Measurements from ENCODE around the gene SPAG16. TPM values are rescaled to one million over a fixed set of nuclear protein-coding genes. Genes with fewer than 3 reads are reported as not detected.

The SPAG16 gene
- total RNA-seq, 1 donor: 35.2 TPM

DNA sequence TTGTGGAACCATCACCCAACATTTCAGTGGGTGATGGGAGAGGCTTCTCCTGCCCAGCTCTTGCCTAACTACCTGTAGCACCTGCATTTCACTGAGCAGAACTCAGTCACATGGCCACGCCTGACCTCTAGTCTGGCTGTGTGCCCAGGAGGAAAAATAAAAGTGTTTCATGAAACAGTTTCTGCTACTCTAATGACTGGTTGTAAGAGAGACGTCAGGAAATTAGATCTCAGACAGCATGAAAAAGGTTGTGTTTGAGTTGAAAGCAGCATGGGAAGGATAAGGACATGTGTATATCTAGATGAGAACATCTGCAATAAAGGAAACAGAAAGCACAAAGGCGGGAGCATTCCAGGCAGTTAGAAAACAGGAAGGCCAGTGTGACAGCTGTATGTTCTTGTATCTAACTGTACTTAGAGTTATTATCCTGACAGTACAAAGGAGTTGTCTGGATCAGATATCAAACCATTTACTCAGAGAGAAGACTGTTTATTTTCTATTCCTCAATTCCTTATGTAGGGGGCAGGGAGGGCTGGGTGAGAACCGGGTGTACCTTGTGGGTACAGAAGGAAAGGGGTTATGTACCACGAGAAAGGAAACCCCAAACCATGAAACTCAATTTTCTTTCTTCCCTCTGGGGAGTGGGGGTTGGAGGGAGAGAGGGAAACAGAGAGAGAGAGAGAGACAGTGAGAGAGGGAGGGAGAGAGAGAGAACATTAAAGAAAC is 819.2 kb downstream of the SPAG16 start:
- no peak for DNase-seq (ENCODE audit: low read depth)
- TF ChIP-seq CTCF (IDR thresholded peaks at IDR 0.05; ENCODE audit: insufficient read depth, low read length): no peak
- no peak overlapping the region for H3K4me3 ChIP-seq (ENCODE audit: low read depth, low read length)

DNA sequence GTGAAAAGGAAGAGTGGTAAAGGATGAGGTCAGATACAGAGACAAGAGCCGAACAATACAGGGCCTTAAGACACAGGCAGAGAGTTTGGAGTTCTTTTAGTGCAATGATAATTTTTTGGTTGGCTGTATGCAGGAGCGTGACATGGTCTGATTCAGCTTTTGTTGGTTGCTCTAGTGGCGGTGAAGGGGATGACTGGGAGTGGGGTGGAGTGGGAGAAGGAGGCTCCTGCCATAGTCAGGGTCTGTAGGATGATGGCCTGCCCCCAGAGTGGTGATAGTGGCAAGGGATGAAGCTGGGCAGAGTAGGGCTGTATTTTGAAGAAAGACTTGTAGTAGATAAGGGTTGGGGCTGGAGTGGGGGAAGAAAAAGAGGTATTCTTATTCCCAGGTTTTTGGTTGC is 820.0 kb downstream of the SPAG16 start:
- DNase-seq (ENCODE audit: low read depth): no peak
- TF ChIP-seq CTCF (IDR thresholded peaks at IDR 0.05; ENCODE audit: insufficient read depth, low read length): no peak
- H3K4me3 ChIP-seq (ENCODE audit: low read depth, low read length): no peak overlapping the region

DNA sequence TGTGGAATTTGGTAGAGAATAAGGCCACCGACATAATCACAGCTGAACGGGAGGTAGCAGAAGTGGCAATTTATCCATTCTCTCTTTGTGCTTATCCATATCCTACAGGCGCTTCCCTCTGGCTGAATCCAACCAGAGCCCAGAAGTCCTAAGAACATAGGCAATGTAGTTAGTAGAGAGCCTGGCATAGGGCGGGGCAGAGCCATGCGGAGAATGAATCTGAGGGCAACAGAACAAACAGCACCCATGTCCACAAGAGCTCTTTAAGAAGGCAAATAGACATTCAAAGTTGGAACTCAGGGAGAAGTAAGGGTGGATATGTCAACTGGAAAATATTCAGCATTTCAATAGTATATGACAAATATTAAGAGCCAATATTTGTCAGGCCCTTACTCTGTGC is 820.7 kb downstream of the SPAG16 start:
- TF ChIP-seq CTCF (IDR thresholded peaks at IDR 0.05; ENCODE audit: insufficient read depth, low read length): no peak
- no peak for DNase-seq (ENCODE audit: low read depth)
- H3K4me3 ChIP-seq (ENCODE audit: low read depth, low read length): no peak overlapping the region

DNA sequence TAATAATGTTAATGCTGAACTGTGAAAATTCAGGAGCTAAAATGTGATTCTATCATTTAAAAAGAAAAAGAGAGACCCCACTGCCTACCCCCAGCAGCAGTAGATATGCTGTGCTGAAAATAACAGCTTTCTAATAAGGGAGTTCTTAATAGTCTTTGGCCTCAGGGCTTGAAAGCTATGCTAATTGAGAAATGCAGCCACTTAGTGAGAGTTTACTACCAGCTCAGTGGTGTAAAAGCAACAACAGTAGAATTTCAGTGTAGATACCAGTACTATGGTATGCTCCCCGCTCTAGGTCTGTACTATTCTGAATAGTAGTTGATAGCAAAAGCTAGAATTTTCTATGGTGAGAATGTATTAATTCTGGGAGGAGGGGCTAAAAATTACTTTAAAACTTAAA is 823.5 kb downstream of the SPAG16 start:
- no peak for TF ChIP-seq CTCF (IDR thresholded peaks at IDR 0.05; ENCODE audit: insufficient read depth, low read length)
- no peak overlapping the region for H3K4me3 ChIP-seq (ENCODE audit: low read depth, low read length)
- no peak for DNase-seq (ENCODE audit: low read depth)

DNA sequence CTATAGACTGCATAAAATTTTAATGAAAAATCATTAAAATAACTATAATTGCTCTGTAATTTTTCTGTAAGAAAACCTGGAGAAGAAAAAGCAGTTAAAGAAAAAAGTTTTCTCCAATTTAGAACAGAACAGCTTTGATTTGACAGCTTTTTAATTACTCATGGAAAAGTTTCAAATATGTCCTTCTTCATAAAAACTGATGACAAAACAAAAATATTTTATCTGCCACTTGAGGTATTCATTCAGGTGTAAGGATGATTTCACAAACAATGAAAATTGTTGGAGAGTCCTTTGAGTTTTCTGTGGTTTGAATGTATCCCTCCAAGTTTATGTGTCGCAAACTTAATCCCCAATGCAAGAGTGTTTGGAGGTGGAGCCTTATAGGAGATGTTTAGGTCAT is 824.3 kb downstream of the SPAG16 start:
- no peak for TF ChIP-seq CTCF (IDR thresholded peaks at IDR 0.05; ENCODE audit: insufficient read depth, low read length)
- DNase-seq (ENCODE audit: low read depth): no peak
- H3K4me3 ChIP-seq (ENCODE audit: low read depth, low read length): no peak overlapping the region

GRCh38 chr2:214117054-214117453 is 832.8 kb downstream of the SPAG16 start:
- H3K4me3 ChIP-seq (ENCODE audit: low read depth, low read length): no peak overlapping the region
- no peak for DNase-seq (ENCODE audit: low read depth)
- no peak for TF ChIP-seq CTCF (IDR thresholded peaks at IDR 0.05; ENCODE audit: insufficient read depth, low read length)

DNA sequence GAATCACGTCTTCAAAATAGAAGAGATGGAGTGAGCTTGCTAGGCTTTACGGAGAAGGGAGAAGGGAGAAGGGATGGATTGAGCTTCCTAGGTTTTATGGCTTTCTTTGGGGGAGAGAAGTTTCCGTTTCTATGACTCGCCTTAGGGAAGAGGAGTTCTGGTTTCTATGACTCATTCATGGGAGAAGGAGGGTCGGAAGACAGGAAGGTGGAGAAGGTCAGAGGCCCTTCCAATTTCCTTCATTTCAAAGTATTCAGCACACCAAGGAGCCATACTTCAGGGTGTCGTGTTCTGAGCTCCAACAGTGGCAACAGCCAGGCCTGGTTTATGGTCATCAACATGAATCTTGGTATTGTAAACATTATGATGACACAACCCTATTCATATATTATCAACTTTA is 841.9 kb downstream of the SPAG16 start:
- no peak for TF ChIP-seq CTCF (IDR thresholded peaks at IDR 0.05; ENCODE audit: insufficient read depth, low read length)
- DNase-seq (ENCODE audit: low read depth): peak; percentile 4
- H3K4me3 ChIP-seq (ENCODE audit: low read depth, low read length): no peak overlapping the region
